Embryonic facial prominence (tissue), 1 donor: Measurements from ENCODE around the gene OR2V1.
"Not testable (repeated sequence)": the region's sequence is repeated elsewhere in the genome, so short reads cannot be mapped to it uniquely, and the experiment has no call there.

Experiments
- DNase-seq: peaks from one replicate; pipeline ENCODE4 v3.0.0-alpha.2; 2016; ENCODE audit errors: extremely low spot score

OR2V1 gene

GRCh38 chr5:181127907-181128626 lies 2.9 kb downstream of the OR2V1 start:
- DNase-seq = no peak

- DNase-seq = no peak
These were observed 3.5 kb downstream of the OR2V1 start for GRCh38 chr5:181127456-181127855.

GRCh38 chr5:181126841-181127240 lies 4.1 kb downstream of the OR2V1 start:
- no peak for DNase-seq

- no peak for DNase-seq
These were observed 6.4 kb downstream of the OR2V1 start for GRCh38 chr5:181124526-181124925.

- no peak for DNase-seq
These were observed 9.1 kb downstream of the OR2V1 start for GRCh38 chr5:181121675-181122561.

- no peak for DNase-seq
These were observed 10.2 kb downstream of the OR2V1 start for GRCh38 chr5:181120761-181121160.

- no peak for DNase-seq
These were observed 10.7 kb downstream of the OR2V1 start for GRCh38 chr5:181120306-181120705.

- DNase-seq = no peak
These were observed 11.9 kb downstream of the OR2V1 start for GRCh38 chr5:181119105-181119504.

- no peak for DNase-seq
These were observed 12.6 kb downstream of the OR2V1 start for GRCh38 chr5:181118369-181118768.

- DNase-seq = no peak
These were observed 15.9 kb downstream of the OR2V1 start for GRCh38 chr5:181114844-181115778.

GRCh38 chr5:181114284-181114843 lies 16.6 kb downstream of the OR2V1 start:
- no peak for DNase-seq

GRCh38 chr5:181113572-181113971 lies 17.4 kb downstream of the OR2V1 start:
- not testable (repeated sequence) for DNase-seq

- no peak for DNase-seq
These were observed 18.5 kb downstream of the OR2V1 start for GRCh38 chr5:181112476-181112875.

- DNase-seq = no peak
These were observed 20.0 kb downstream of the OR2V1 start for GRCh38 chr5:181111010-181111409.

- DNase-seq = no peak
These were observed 21.4 kb downstream of the OR2V1 start for GRCh38 chr5:181109489-181110013.

- DNase-seq = no peak
These were observed 22.3 kb downstream of the OR2V1 start for GRCh38 chr5:181108578-181109165.

- DNase-seq = no peak
These were observed 23.3 kb downstream of the OR2V1 start for GRCh38 chr5:181107699-181108098.

GRCh38 chr5:181105391-181106025 lies 25.5 kb downstream of the OR2V1 start:
- no peak for DNase-seq

- not testable (repeated sequence) for DNase-seq
These were observed 26.2 kb downstream of the OR2V1 start for GRCh38 chr5:181104606-181105390.

GRCh38 chr5:181104259-181104568 lies 26.8 kb downstream of the OR2V1 start:
- not testable (repeated sequence) for DNase-seq
